Loucy (cell line): Measurements from ENCODE around the gene ZBED4.

Experiments used
- CTCF ChIP-seq: fragments of 200-600 bp; sonication (generic); conservative IDR thresholded peaks from 2 replicates; pipeline ENCODE4 v1.5.1; 2014; ENCODE audit warnings: mild to moderate bottlenecking, antibody characterized with exemption, low read length
- EZH2phosphoT487 ChIP-seq: fragments of 200-600 bp; IDR thresholded peaks from 2 replicates; pipeline ENCODE4 v1.6.1; 2018; ENCODE audit warnings: antibody characterized with exemption, mild to moderate bottlenecking, moderate library complexity, borderline replicate concordance

GRCh38 chr22:49913026-49913425, 59.4 kb downstream of the ZBED4 start:
- TF ChIP-seq CTCF = no peak
- no peak for TF ChIP-seq EZH2phosphoT487
